ENCODE data around the gene CACNA1B.

DNA sequence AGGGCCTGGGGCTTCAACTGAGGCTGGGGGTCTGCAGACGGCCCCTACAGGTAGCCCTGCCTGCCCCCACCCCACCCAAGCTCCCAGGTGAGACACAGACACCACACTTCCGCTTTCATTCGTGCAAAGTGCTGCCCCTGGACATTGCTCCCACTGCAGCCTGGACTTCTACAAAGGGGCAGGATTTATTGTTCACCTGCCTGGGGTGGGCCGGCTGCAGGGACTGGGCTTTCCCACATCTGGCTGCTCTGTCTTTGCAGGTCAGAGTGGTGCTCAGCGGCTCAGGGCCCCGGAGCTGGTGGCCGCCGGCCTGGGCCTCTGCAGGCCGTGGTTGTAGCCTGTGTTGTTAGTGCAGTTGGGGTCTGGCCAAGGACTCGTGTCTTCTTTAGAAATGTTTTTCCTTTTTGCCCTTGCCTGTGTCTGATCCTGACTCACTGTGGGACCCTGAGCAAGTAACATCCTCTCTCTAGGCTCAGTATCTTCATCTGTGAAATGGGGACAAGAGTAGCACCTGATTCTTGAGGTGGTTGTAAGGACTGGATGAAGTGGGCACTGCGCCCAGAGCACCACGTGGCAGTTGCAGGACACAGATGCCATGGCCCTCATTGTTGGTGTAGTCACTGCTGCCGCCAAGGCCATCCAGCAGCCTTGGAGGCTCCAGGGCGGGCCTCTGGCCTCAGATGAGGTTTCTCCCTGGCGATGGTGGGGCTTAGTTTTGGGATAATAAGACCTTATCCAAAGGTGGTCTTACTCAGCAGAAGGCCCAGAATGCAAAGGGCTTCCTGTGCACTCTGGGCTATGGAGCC lies 143.9 kb downstream of the CACNA1B start:
- TF ChIP-seq, protein P1, sequence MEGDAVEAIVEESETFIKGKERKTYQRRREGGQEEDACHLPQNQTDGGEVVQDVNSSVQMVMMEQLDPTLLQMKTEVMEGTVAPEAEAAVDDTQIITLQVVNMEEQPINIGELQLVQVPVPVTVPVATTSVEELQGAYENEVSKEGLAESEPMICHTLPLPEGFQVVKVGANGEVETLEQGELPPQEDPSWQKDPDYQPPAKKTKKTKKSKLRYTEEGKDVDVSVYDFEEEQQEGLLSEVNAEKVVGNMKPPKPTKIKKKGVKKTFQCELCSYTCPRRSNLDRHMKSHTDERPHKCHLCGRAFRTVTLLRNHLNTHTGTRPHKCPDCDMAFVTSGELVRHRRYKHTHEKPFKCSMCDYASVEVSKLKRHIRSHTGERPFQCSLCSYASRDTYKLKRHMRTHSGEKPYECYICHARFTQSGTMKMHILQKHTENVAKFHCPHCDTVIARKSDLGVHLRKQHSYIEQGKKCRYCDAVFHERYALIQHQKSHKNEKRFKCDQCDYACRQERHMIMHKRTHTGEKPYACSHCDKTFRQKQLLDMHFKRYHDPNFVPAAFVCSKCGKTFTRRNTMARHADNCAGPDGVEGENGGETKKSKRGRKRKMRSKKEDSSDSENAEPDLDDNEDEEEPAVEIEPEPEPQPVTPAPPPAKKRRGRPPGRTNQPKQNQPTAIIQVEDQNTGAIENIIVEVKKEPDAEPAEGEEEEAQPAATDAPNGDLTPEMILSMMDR (IDR thresholded peaks at IDR 0.05; ENCODE audit: insufficient read depth, low read length), result no peak
- no peak for TF ChIP-seq POLR2AphosphoS5 (IDR thresholded peaks at IDR 0.05; ENCODE audit: low read depth)
- TF ChIP-seq, protein P2, sequence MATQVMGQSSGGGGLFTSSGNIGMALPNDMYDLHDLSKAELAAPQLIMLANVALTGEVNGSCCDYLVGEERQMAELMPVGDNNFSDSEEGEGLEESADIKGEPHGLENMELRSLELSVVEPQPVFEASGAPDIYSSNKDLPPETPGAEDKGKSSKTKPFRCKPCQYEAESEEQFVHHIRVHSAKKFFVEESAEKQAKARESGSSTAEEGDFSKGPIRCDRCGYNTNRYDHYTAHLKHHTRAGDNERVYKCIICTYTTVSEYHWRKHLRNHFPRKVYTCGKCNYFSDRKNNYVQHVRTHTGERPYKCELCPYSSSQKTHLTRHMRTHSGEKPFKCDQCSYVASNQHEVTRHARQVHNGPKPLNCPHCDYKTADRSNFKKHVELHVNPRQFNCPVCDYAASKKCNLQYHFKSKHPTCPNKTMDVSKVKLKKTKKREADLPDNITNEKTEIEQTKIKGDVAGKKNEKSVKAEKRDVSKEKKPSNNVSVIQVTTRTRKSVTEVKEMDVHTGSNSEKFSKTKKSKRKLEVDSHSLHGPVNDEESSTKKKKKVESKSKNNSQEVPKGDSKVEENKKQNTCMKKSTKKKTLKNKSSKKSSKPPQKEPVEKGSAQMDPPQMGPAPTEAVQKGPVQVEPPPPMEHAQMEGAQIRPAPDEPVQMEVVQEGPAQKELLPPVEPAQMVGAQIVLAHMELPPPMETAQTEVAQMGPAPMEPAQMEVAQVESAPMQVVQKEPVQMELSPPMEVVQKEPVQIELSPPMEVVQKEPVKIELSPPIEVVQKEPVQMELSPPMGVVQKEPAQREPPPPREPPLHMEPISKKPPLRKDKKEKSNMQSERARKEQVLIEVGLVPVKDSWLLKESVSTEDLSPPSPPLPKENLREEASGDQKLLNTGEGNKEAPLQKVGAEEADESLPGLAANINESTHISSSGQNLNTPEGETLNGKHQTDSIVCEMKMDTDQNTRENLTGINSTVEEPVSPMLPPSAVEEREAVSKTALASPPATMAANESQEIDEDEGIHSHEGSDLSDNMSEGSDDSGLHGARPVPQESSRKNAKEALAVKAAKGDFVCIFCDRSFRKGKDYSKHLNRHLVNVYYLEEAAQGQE (IDR thresholded peaks at IDR 0.05; ENCODE audit: insufficient replicate concordance, low read depth), result no peak
- TF ChIP-seq SPI1 (IDR thresholded peaks at IDR 0.05; ENCODE audit: borderline replicate concordance, low read depth), result no peak
